HepG2 (cell line): ENCODE data around the gene GADD45A. TPM values are rescaled to one million over a fixed set of nuclear protein-coding genes. Genes with fewer than 3 reads are reported as not detected.

Experiments used
- ATAC-seq: fragments of 200-7000 bp; cut with Tn5 transposase; 3 replicates; pipeline ENCODE4 v1.9.1; 2020; ENCODE audit warnings: mild to moderate bottlenecking, moderate library complexity
- BruUV-seq: library from RNA; stranded (reverse); fragments of 400-500 nt; replicated peaks from 2 replicates; lab custom pipeline; 2021; lab: Mats Ljungman, UMichigan
- CTCF ChIA-PET: fragments of 300-600 bp; formaldehyde crosslinking; extraction: SDS; loops from one replicate; lab custom pipeline; 2021; ENCODE audit warnings: low total read pairs, inconsistent platforms, low intra/inter-chr PET ratio; lab: Yijun Ruan, JAX
- POLR2A ChIA-PET: fragments of 350-600 bp; sonication (Branson Sonifier 250); formaldehyde crosslinking; loops from one replicate; lab custom pipeline; 2020; ENCODE audit warnings: antibody characterized with exemption, inconsistent platforms; lab: Yijun Ruan, JAX
- DNase-seq: peaks from one replicate; pipeline ENCODE4 v3.0.0-alpha.2; 2015; ENCODE audit warnings: low spot score
- FAIRE-seq: peaks from 3 replicates; lab custom pipeline; 2011; peaks lifted over from hg19 to GRCh38; lab: Jason Lieb, UNC
- H2AFZ ChIP-seq: one replicate; pipeline ENCODE4 v1.6.1; 2011; ENCODE audit warnings: low read length, inconsistent platforms
- H3K27ac ChIP-seq: fragments of 300-600 bp; 3 replicates; pipeline ENCODE4 v1.8.0; 2011; ENCODE audit warnings: mixed run types, mild to moderate bottlenecking, mixed read lengths, low read length, inconsistent platforms; ENCODE audit not compliant: insufficient read depth; ENCODE audit errors: extremely low read length
- H3K27me3 ChIP-seq, 2 experiments: fragments of 200-600 bp in 1 of 2; 2 replicates in 1 of 2; 3 replicates in 1 of 2; pipeline versions ENCODE4 v1.6.0 to v1.8.0; 2011; ENCODE audit warnings: low read length in 2 of 2, mild to moderate bottlenecking in 2 of 2, moderate library complexity in 2 of 2, inconsistent platforms in 1 of 2; ENCODE audit not compliant: insufficient read depth in 2 of 2, control insufficient read depth in 1 of 2
- H3K36me3 ChIP-seq, 2 experiments: fragments of 200-600 bp in 1 of 2; replicated peaks in 1 of 2; 2 replicates in 1 of 2; 3 replicates in 1 of 2; pipeline versions ENCODE4 v1.5.1 to v1.8.0; 2011; ENCODE audit warnings: low read length in 2 of 2, inconsistent platforms in 1 of 2; ENCODE audit not compliant: insufficient read depth in 2 of 2, control insufficient read depth in 1 of 2
- H3K4me1 ChIP-seq: 2 replicates; pipeline ENCODE4 v1.5.1; 2012; ENCODE audit warnings: low read length, inconsistent platforms; ENCODE audit not compliant: insufficient read depth
- H3K4me2 ChIP-seq: 2 replicates; pipeline ENCODE4 v1.6.0; 2011; ENCODE audit warnings: low read depth, low read length, inconsistent platforms
- H3K4me3 ChIP-seq, 3 experiments: fragments of 200-600 bp in 1 of 3; sonication (generic), shearing (Covaris generic) in 1 of 3; replicated peaks in 1 of 3; 2 replicates each; pipeline ENCODE4 v1.5.1; 2011 to 2016; ENCODE audit warnings: low read length in 3 of 3, inconsistent platforms in 2 of 3, low read depth in 2 of 3, mild to moderate bottlenecking in 2 of 3, control low read depth in 1 of 3, mixed read lengths in 1 of 3; ENCODE audit not compliant: insufficient read depth in 1 of 3
- H3K79me2 ChIP-seq: one replicate; pipeline ENCODE4 v1.6.1; 2011; ENCODE audit warnings: low read length, inconsistent platforms; ENCODE audit not compliant: insufficient read depth
- H3K9ac ChIP-seq: 2 replicates; pipeline ENCODE4 v1.6.0; 2011; ENCODE audit warnings: mild to moderate bottlenecking, low read depth, low read length, inconsistent platforms; ENCODE audit not compliant: insufficient read depth
- H3K9me3 ChIP-seq: 2 replicates; pipeline ENCODE4 v1.5.1; 2012; ENCODE audit warnings: mild to moderate bottlenecking, low read length
- H4K20me1 ChIP-seq: 2 replicates; pipeline ENCODE4 v1.6.0; 2011; ENCODE audit warnings: inconsistent platforms, mild to moderate bottlenecking, low read length, moderate library complexity; ENCODE audit not compliant: insufficient read depth
- DMAP1 ChIP-seq: IDR thresholded peaks from 2 replicates; pipeline ENCODE4 v1.6.1; 2016
- DPF2 ChIP-seq: sonication (generic); formaldehyde crosslinking; IDR thresholded peaks from 2 replicates; pipeline ENCODE4 v1.4.0; 2020; ENCODE audit warnings: mild to moderate bottlenecking, low read depth, missing genetic modification reagents, borderline replicate concordance
- FOXP1 ChIP-seq, 2 experiments: fragments of 450-650 bp in 1 of 2; IDR thresholded peaks; 2 replicates each; pipeline ENCODE4 v1.6.1; 2017 to 2018; ENCODE audit warnings: antibody characterized with exemption in 1 of 2
- HOXA5 ChIP-seq: sonication (generic); formaldehyde crosslinking; IDR thresholded peaks from 2 replicates; pipeline ENCODE4 v1.4.0; 2020; ENCODE audit warnings: missing genetic modification reagents
- HOXD1 ChIP-seq: sonication (generic); formaldehyde crosslinking; IDR thresholded peaks from 2 replicates; pipeline ENCODE4 v1.5.0; 2020; ENCODE audit warnings: missing genetic modification reagents
- MYC ChIP-seq: sonication (generic); formaldehyde crosslinking; IDR thresholded peaks from 2 replicates; pipeline ENCODE4 v1.9.0; 2021; ENCODE audit warnings: missing genetic modification reagents, borderline replicate concordance
- RCOR2 ChIP-seq: IDR thresholded peaks from 2 replicates; pipeline ENCODE4 v1.6.1; 2016; ENCODE audit warnings: missing biosample characterization, missing genetic modification reagents
- SMC3 ChIP-seq: IDR thresholded peaks from 2 replicates; pipeline ENCODE4 v1.6.1; 2011; ENCODE audit warnings: low read length, improper control_type of control experiment
- ZBTB3 ChIP-seq: sonication (generic); formaldehyde crosslinking; IDR thresholded peaks from 2 replicates; pipeline ENCODE4 v1.4.0; 2020; ENCODE audit warnings: low read depth, mild to moderate bottlenecking, moderate library complexity, missing genetic modification reagents, borderline replicate concordance
- ZFY ChIP-seq: sonication (generic); formaldehyde crosslinking; IDR thresholded peaks from 2 replicates; pipeline ENCODE4 v1.4.0; 2020; ENCODE audit warnings: missing genetic modification reagents
- ZNF775 ChIP-seq: sonication (generic); formaldehyde crosslinking; IDR thresholded peaks from 2 replicates; pipeline ENCODE4 v1.4.0; 2020; ENCODE audit warnings: missing genetic modification reagents, mild to moderate bottlenecking, moderate library complexity, borderline replicate concordance
- WGBS: methylation state at CpG from one replicate; pipeline ENCODE4 v1.1.6; 2017; ENCODE audit warnings: low lambda C conversion rate; 5-methylcytosine and 5-hydroxymethylcytosine counted together
- in situ Hi-C: cut with HindIII; loops from 2 replicates; pipeline ENCODE4 v1.10.0; 2017; ENCODE audit warnings: low pct_unique_long_range_greater_than_20kb; ENCODE audit not compliant: extremely low pct_ligation_motif_present
- intact Hi-C: fragments of 100-400 bp; cut with micrococcal nuclease; formaldehyde crosslinking; loops from one replicate; pipeline ENCODE4 v1.10.0; 2022; ENCODE audit not compliant: unreplicated experiment
- polyA plus RNA-seq, 8 experiments: library from polyadenylated mRNA; depleted of rRNA in 3 of 8; stranded (reverse) in 7 of 8; unstranded in 1 of 8; fragments of >200 nt; fragmentation: Illumina TruSeq in 4 of 8; extraction: Trizol in 4 of 8; gene quantifications; 2 replicates each; pipeline versions ENCODE4 v1.2.1 to v1.2.3, GENCODE V29; 2011 to 2016; ENCODE audit warnings: low read depth in 4 of 8, missing spikeins in 1 of 8, mixed read lengths in 1 of 8; ENCODE audit not compliant: insufficient read depth in 1 of 8
- total RNA-seq, 5 experiments: library from RNA; depleted of rRNA; stranded (reverse); fragments of >200 nt; fragmentation: Illumina TruSeq; extraction: Trizol; gene quantifications; 2 replicates each; pipeline ENCODE4 v1.2.3, GENCODE V29; 2016; ENCODE audit warnings: low read depth in 1 of 5
- TF ChIP-seq, protein P1 (sequence below): sonication (generic); formaldehyde crosslinking; IDR thresholded peaks from 2 replicates; pipeline ENCODE4 v1.4.0; 2020; ENCODE audit warnings: missing genetic modification reagents, borderline replicate concordance
- TF ChIP-seq, protein P2 (sequence below): sonication (generic); formaldehyde crosslinking; IDR thresholded peaks from 2 replicates; pipeline ENCODE4 v1.4.0; 2020; ENCODE audit warnings: missing genetic modification reagents
- TF ChIP-seq, protein P3 (sequence below): sonication (generic); formaldehyde crosslinking; IDR thresholded peaks from 2 replicates; pipeline ENCODE4 v1.5.1; 2020; ENCODE audit warnings: mild to moderate bottlenecking, missing genetic modification reagents

Gene GADD45A
- total and polyA plus RNA-seq, 2 of the 13 experiments (the other 11 are each of a cell fraction or from before 2014, with no cell fraction given) = 33.2 to 46.2 TPM

DNA sequence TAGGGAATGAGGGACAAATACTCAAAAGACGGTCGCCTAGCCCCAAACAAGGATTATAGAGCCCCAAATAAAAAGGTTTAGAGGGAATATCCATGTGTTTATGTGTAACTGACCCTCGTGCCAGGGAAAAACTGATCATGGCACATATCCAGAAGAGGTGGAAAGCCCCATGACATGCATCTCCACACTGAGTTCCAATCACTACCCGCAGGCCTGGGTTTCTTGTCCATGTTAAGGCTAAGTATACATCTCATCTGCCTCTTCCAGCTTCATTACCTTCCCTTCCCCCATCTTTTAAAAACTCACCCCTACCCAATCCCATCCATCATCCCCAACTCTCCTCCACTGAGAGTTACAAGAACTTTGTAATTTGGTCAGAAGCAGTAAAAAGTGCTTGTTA, 15.2 kb downstream of the GADD45A start (continued):
- TF ChIP-seq HOXD1 (CRISPR knock-in tag) = no peak
- TF ChIP-seq ZNF775 = no peak

DNA sequence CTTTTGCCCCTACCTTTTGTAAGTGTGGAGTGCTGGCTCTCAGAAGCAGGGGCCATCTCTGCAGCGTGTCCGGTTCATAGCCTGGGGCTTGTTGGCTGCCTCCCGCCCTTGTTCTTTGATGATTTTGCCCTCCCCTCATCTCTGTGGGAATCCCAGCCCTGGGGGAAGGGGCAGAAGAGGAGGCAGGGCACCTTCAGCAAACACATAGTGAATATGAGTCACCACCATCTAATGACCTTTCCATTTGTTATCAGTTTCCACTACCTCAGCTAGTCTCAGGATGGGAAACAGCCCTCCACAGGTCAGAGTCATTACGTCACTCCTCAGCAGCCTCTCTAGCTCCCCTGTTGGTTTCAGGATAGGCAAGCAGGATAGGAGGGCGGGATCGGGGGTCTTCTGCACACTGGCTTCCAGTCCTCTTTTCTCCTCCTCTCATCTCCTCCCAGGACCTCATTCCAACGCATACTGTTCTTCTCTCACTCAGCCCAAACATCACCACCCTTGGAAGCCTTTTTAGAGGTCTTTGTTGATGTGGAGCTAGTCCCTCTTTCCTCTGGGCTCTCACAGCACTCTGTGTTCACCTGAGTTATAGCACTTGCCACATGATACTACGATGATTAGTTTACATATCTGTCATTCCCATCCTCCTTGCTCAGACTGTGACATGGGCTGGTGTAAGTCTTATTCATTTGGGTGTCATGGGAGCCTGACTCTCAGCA, 15.8 kb downstream of the GADD45A start:
- no peaks in the 10 kb centered on the region for H4K20me1 ChIP-seq
- H3K36me3 ChIP-seq = no peaks in the 10 kb centered on the region
- no peaks in the 10 kb centered on the region for H3K9me3 ChIP-seq
- H3K27me3 ChIP-seq = 0 out of 5 replicates have a peak, but pooled peaks cover 0 to 5% of the 10 kb centered on the region in 2 experiments
- intact Hi-C loops = no loop called here
- FAIRE-seq = peak; percentile 99
- WGBS = 2% methylated on average over 8 of the region's 8 CpGs
- in situ Hi-C loops = no loop called here
- no peaks in the 10 kb centered on the region for H3K79me2 ChIP-seq
- DNase-seq = peak; percentile 98
- peak overlapping the region; percentile 69 for H3K9ac ChIP-seq
- H3K4me1 ChIP-seq = peaks cover 60% of the 10 kb centered on the region
- H3K4me3 ChIP-seq = peak overlapping the region; percentile 14 to 41 (median 28); a peak in 5 of 6 replicates
- H2AFZ ChIP-seq = peak overlapping the region; percentile 69
- BruUV-seq = no TSS peak
- peak overlapping the region; percentile 61 for H3K27ac ChIP-seq
- ChIA-PET POLR2A (interaction anchor here (0.9 to 2.6 kb wide), 9 partner anchors 9 to 270 kb away, joined by 3 to 54 read pairs (median 3); partner anchors contain the start of genes GADD45A and SERBP1), CTCF (interaction anchor here (0.8 kb wide), 1 partner anchor 59 kb away, joined by 3 read pairs; no protein-coding TSS in a partner anchor)
- peak overlapping the region; percentile 80 for H3K4me2 ChIP-seq
- ATAC-seq = peak; percentile 89
- 0 out of 2 replicates have a peak, but pooled peaks have one; percentile 18 for TF ChIP-seq MYC (CRISPR knock-in tag)
- peak; percentile 88 for TF ChIP-seq RCOR2 (CRISPR knock-in tag)
- TF ChIP-seq, protein P1, sequence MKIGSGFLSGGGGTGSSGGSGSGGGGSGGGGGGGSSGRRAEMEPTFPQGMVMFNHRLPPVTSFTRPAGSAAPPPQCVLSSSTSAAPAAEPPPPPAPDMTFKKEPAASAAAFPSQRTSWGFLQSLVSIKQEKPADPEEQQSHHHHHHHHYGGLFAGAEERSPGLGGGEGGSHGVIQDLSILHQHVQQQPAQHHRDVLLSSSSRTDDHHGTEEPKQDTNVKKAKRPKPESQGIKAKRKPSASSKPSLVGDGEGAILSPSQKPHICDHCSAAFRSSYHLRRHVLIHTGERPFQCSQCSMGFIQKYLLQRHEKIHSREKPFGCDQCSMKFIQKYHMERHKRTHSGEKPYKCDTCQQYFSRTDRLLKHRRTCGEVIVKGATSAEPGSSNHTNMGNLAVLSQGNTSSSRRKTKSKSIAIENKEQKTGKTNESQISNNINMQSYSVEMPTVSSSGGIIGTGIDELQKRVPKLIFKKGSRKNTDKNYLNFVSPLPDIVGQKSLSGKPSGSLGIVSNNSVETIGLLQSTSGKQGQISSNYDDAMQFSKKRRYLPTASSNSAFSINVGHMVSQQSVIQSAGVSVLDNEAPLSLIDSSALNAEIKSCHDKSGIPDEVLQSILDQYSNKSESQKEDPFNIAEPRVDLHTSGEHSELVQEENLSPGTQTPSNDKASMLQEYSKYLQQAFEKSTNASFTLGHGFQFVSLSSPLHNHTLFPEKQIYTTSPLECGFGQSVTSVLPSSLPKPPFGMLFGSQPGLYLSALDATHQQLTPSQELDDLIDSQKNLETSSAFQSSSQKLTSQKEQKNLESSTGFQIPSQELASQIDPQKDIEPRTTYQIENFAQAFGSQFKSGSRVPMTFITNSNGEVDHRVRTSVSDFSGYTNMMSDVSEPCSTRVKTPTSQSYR (CRISPR knock-in tag) = peak; percentile 95
- peak; percentile 36; the same call in 1 of the 2 replicates for TF ChIP-seq DMAP1 (CRISPR knock-in tag)
- peak; percentile 84 for TF ChIP-seq DPF2 (CRISPR knock-in tag)
- peak; percentile 47; the same call in 1 of the 2 replicates for TF ChIP-seq SMC3
- TF ChIP-seq, protein P2, sequence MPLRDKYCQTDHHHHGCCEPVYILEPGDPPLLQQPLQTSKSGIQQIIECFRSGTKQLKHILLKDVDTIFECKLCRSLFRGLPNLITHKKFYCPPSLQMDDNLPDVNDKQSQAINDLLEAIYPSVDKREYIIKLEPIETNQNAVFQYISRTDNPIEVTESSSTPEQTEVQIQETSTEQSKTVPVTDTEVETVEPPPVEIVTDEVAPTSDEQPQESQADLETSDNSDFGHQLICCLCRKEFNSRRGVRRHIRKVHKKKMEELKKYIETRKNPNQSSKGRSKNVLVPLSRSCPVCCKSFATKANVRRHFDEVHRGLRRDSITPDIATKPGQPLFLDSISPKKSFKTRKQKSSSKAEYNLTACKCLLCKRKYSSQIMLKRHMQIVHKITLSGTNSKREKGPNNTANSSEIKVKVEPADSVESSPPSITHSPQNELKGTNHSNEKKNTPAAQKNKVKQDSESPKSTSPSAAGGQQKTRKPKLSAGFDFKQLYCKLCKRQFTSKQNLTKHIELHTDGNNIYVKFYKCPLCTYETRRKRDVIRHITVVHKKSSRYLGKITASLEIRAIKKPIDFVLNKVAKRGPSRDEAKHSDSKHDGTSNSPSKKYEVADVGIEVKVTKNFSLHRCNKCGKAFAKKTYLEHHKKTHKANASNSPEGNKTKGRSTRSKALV (CRISPR knock-in tag) = no peak
- peak; percentile 9; the same call in 1 of the 2 replicates for TF ChIP-seq ZFY (CRISPR knock-in tag)
- TF ChIP-seq, protein P3, sequence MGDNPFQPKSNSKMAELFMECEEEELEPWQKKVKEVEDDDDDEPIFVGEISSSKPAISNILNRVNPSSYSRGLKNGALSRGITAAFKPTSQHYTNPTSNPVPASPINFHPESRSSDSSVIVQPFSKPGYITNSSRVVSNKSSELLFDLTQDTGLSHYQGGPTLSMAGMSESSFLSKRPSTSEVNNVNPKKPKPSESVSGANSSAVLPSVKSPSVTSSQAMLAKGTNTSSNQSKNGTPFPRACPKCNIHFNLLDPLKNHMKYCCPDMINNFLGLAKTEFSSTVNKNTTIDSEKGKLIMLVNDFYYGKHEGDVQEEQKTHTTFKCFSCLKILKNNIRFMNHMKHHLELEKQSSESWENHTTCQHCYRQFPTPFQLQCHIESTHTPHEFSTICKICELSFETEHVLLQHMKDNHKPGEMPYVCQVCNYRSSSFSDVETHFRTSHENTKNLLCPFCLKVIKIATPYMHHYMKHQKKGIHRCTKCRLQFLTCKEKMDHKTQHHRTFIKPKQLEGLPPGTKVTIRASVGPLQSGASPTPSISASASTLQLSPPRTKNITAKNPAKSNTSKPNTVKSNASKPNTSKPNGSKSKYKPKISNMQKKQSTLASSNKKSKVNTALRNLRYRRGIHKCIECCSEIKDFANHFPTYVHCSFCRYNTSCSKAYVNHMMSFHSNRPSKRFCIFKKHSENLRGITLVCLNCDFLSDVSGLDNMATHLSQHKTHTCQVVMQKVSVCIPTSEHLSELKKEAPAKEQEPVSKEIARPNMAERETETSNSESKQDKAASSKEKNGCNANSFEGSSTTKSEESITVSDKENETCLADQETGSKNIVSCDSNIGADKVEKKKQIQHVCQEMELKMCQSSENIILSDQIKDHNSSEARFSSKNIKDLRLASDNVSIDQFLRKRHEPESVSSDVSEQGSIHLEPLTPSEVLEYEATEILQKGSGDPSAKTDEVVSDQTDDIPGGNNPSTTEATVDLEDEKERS (CRISPR knock-in tag) = 0 out of 2 replicates have a peak, but pooled peaks have one; percentile 20
- no peak for TF ChIP-seq FOXP1 (IDR thresholded peaks at IDR 0.05)
- peak; percentile 65 for TF ChIP-seq FOXP1 (CRISPR knock-in tag; IDR thresholded peaks at IDR 0.05)
- no peak for TF ChIP-seq ZBTB3 (CRISPR knock-in tag)
- peak; percentile 73; the same call in 1 of the 2 replicates for TF ChIP-seq HOXA5 (CRISPR knock-in tag)
